Measurements from ENCODE around the gene CLEC2L.

DNA sequence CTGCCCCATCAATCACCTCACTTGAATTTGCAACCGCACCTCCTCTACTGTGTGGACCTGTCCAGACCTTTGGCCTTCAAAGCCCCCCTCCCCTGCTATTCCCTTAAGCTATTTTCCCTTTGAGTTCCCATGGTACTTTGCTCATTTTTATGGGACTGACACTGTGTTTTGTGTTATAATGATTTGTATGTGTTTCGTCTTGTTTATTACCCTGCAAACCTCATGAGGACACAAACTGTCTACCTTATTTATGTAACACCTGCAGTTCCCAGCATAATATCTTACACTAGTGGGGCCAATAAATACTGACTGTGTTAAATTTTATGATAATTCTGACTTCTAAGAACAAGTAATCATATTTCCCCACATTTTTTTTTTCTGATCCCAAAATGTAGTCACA lies 70.6 kb downstream of the CLEC2L start:
- TF ChIP-seq, protein P1, sequence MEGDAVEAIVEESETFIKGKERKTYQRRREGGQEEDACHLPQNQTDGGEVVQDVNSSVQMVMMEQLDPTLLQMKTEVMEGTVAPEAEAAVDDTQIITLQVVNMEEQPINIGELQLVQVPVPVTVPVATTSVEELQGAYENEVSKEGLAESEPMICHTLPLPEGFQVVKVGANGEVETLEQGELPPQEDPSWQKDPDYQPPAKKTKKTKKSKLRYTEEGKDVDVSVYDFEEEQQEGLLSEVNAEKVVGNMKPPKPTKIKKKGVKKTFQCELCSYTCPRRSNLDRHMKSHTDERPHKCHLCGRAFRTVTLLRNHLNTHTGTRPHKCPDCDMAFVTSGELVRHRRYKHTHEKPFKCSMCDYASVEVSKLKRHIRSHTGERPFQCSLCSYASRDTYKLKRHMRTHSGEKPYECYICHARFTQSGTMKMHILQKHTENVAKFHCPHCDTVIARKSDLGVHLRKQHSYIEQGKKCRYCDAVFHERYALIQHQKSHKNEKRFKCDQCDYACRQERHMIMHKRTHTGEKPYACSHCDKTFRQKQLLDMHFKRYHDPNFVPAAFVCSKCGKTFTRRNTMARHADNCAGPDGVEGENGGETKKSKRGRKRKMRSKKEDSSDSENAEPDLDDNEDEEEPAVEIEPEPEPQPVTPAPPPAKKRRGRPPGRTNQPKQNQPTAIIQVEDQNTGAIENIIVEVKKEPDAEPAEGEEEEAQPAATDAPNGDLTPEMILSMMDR (IDR thresholded peaks at IDR 0.05) = no peak
- TF ChIP-seq POLR2A (IDR thresholded peaks at IDR 0.05; ENCODE audit: low read depth) = no peak
- no peak for TF ChIP-seq POLR2AphosphoS5 (IDR thresholded peaks at IDR 0.05)
- no peak for TF ChIP-seq EP300 (IDR thresholded peaks at IDR 0.05)
